NCI-H1092 treated with DMSO at 0.1 percent for 48 hours (cell line): ENCODE measurements around the gene LATS1.

ENCODE experiments used
- DNase-seq: peaks from one replicate; lab custom pipeline; 2025; lab: John Stamatoyannopoulos, UW

LATS1 gene

GRCh38 chr6:149660028-149660427 lies 57.9 kb downstream of the LATS1 start:
- no peak for DNase-seq

GRCh38 chr6:149657441-149657840 lies 60.5 kb downstream of the LATS1 start:
- no peak for DNase-seq

GRCh38 chr6:149651056-149651455 lies 66.8 kb downstream of the LATS1 start:
- DNase-seq, result no peak

- DNase-seq, result peak; percentile 78
Observed at GRCh38 chr6:149648148-149649145, 69.5 kb downstream of the LATS1 start, which contains the start of gene KATNA1. Gene KATNA1, minus strand, starts transcription at chr6:149648714. Its CDS starts 10,167 bp downstream, at chr6:149638547.

GRCh38 chr6:149646599-149646998 lies 71.3 kb downstream of the LATS1 start:
- no peak for DNase-seq

GRCh38 chr6:149642829-149643580 lies 74.9 kb downstream of the LATS1 start:
- no peak for DNase-seq

- no peak for DNase-seq
Observed at GRCh38 chr6:149636124-149636523, 81.8 kb downstream of the LATS1 start.

GRCh38 chr6:149634315-149634714 lies 83.6 kb downstream of the LATS1 start:
- no peak for DNase-seq

GRCh38 chr6:149628875-149629510 lies 88.9 kb downstream of the LATS1 start:
- DNase-seq, result no peak

GRCh38 chr6:149627672-149628071 lies 90.2 kb downstream of the LATS1 start:
- DNase-seq, result no peak

- no peak for DNase-seq
Observed at GRCh38 chr6:149615805-149616204, 102.1 kb downstream of the LATS1 start.

GRCh38 chr6:149614337-149614736 lies 103.6 kb downstream of the LATS1 start:
- no peak for DNase-seq

- no peak for DNase-seq
Observed at GRCh38 chr6:149608381-149608982, 109.4 kb downstream of the LATS1 start.
